Limb (tissue), 2 donors: ENCODE measurements around the gene SHF.
A peak's percentile ranks its signal among the peaks of the same experiment; 100 is the strongest.

Experiments used
- DNase-seq, 2 donors: peaks; one replicate each; pipeline ENCODE4 v3.0.0-alpha.2; 2016; ENCODE audit errors: extremely low spot score in 2 of 2

The SHF gene

GRCh38 chr15:45199136-45199810 lies 11.5 kb upstream of the SHF start:
- DNase-seq = peak; percentile 17 to 66

- DNase-seq = peak; percentile 98 to 99
Measured at GRCh38 chr15:45198337-45199135, 10.8 kb upstream of the SHF start.

- DNase-seq = no peak
Measured at GRCh38 chr15:45197512-45197911, 9.7 kb upstream of the SHF start.

- no peak for DNase-seq
Measured at GRCh38 chr15:45187578-45187893, 230 bp downstream of the SHF start.

GRCh38 chr15:45186771-45187577 lies 792 bp downstream of the SHF start:
- no peak for DNase-seq

GRCh38 chr15:45185903-45186770 lies 1.6 kb downstream of the SHF start:
- DNase-seq = no peak

- no peak for DNase-seq
Measured at GRCh38 chr15:45185069-45185779, 2.5 kb downstream of the SHF start.

GRCh38 chr15:45184562-45185041 lies 3.2 kb downstream of the SHF start:
- DNase-seq = no peak

GRCh38 chr15:45183511-45183910 lies 4.3 kb downstream of the SHF start:
- no peak for DNase-seq

GRCh38 chr15:45182996-45183395 lies 4.8 kb downstream of the SHF start:
- DNase-seq = no peak

GRCh38 chr15:45181491-45182285 lies 6.1 kb downstream of the SHF start:
- no peak for DNase-seq

GRCh38 chr15:45180648-45181436 lies 6.9 kb downstream of the SHF start:
- DNase-seq = no peak

GRCh38 chr15:45180201-45180600 lies 7.6 kb downstream of the SHF start:
- DNase-seq = no peak

- no peak for DNase-seq
Measured at GRCh38 chr15:45179221-45179985, 8.4 kb downstream of the SHF start.

GRCh38 chr15:45177285-45177684 lies 10.5 kb downstream of the SHF start:
- DNase-seq = no peak

- no peak for DNase-seq
Measured at GRCh38 chr15:45174577-45174976, 13.2 kb downstream of the SHF start.

GRCh38 chr15:45174069-45174468 lies 13.7 kb downstream of the SHF start:
- DNase-seq = no peak

- no peak for DNase-seq
Measured at GRCh38 chr15:45171912-45172311, 15.9 kb downstream of the SHF start.
